HepG2 (cell line): ENCODE data around the gene BUB1.

Experiments
- AKNA ChIP-seq: sonication (generic); formaldehyde crosslinking; IDR thresholded peaks from 2 replicates; pipeline ENCODE4 v1.4.0; 2020; ENCODE audit warnings: missing genetic modification reagents, borderline replicate concordance
- CTCF ChIP-seq: sonication (generic); formaldehyde crosslinking; IDR thresholded peaks from 2 replicates; pipeline ENCODE4 v1.5.0; 2020; ENCODE audit warnings: mild to moderate bottlenecking, missing genetic modification reagents, moderate library complexity
- RAD21 ChIP-seq: fragments of 450-650 bp; formaldehyde crosslinking; IDR thresholded peaks from 2 replicates; pipeline ENCODE4 v1.5.0; 2020; ENCODE audit warnings: mild to moderate bottlenecking
- SP1 ChIP-seq, 2 experiments: fragments of 450-650 bp in 1 of 2; sonication (generic) in 1 of 2; formaldehyde crosslinking in 1 of 2; IDR thresholded peaks; 2 replicates each; pipeline versions ENCODE4 v1.4.0 to v1.6.1; 2016 to 2020; ENCODE audit warnings: missing genetic modification reagents in 1 of 2
- ZFP36L1 ChIP-seq: sonication (generic); formaldehyde crosslinking; IDR thresholded peaks from 2 replicates; pipeline ENCODE4 v1.8.0; 2022; ENCODE audit warnings: mild to moderate bottlenecking, missing genetic modification reagents, moderate library complexity

- TF ChIP-seq ZFP36L1 (CRISPR knock-in tag) (no peak), RAD21 (no peak), SP1 (IDR thresholded peaks at IDR 0.05) (no peak), SP1 (CRISPR knock-in tag; IDR thresholded peaks at IDR 0.05) (no peak), AKNA (CRISPR knock-in tag) (no peak), CTCF (no peak)
Measured at GRCh38 chr2:110679865-110680264, 2.0 kb upstream of the BUB1 start.
